ENCODE data around the gene KIR3DL1. TPM values are rescaled to one million over a fixed set of nuclear protein-coding genes. Genes with fewer than 3 reads are reported as not detected.
"Not testable (repeated sequence)": the region's sequence is repeated elsewhere in the genome, so short reads cannot be mapped to it uniquely, and the experiment has no call there.

Gene KIR3DL1
- total and polyA plus RNA-seq, 2 donors (not counting 1 experiment from before 2014, with no cell fraction given), result not detected

DNA sequence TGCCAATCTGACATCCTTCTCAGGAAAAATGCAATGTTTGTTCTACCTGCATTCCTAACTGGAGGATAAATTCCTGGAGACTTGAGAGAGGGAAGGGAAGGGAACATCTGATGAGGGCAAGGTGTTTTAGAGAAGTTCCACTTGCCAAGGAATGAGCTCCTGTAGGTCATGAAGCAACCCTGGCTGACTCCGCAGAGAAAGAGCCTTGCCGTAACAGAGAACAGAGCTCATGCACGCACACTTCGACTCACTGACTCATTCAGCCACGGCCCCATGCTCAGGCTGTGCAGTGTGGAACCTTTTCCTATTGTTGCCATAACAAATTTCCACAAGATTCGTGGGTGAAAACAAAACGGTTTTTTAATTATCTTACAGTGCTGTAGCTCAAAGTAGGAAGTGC lies 37.4 kb upstream of the KIR3DL1 start:
- H3K4me3 ChIP-seq (ENCODE audit: control extremely low read depth in 1 of 5, extremely low read depth in 1 of 5, insufficient read depth in 1 of 5, low read depth in 2 of 5, low read length in 4 of 5); H3K4me1 ChIP-seq (ENCODE audit: control insufficient read depth in 2 of 2, insufficient read depth in 2 of 2, low read length in 2 of 2); H3K4me1 Mint-ChIP-seq; ATAC-seq (ENCODE audit: low read depth); H4K20me1 ChIP-seq (ENCODE audit: control insufficient read depth, insufficient read depth, low read length, poor library complexity, severe bottlenecking); H3K4me2 ChIP-seq (replicated peaks; ENCODE audit: low read depth, low read length, poor library complexity, severe bottlenecking); H3K79me2 ChIP-seq (ENCODE audit: control insufficient read depth, insufficient read depth, low read length); H3K9me3 ChIP-seq (ENCODE audit: control extremely low read depth in 1 of 3, control insufficient read depth in 2 of 3, insufficient read depth in 1 of 3, low read length in 2 of 3); H3K27ac Mint-ChIP-seq; H3K9me3 Mint-ChIP-seq (ENCODE audit: insufficient read depth); DNase-seq; H3K9ac ChIP-seq (ENCODE audit: low read length); POLR2A ChIA-PET; H3K36me3 ChIP-seq (replicated peaks in 1 of 2; ENCODE audit: control extremely low read depth in 1 of 2, control insufficient read depth in 1 of 2, extremely low read depth in 1 of 2, insufficient read depth in 2 of 2, low read length in 1 of 2); H3K27ac ChIP-seq (ENCODE audit: low read length in 2 of 2); H3K27me3 ChIP-seq (replicated peaks in 1 of 4; ENCODE audit: control extremely low read depth in 1 of 4, control insufficient read depth in 3 of 4, insufficient read depth in 4 of 4, low read length in 3 of 4); CTCF ChIA-PET; H3K4me3 Mint-ChIP-seq; H2AFZ ChIP-seq (ENCODE audit: insufficient read depth, low read depth, low read length, poor library complexity, severe bottlenecking): not testable (repeated sequence)
- H3K27me3 Mint-ChIP-seq, result peaks cover 22% of the 10 kb centered on the region
- WGBS (ENCODE audit: insufficient coverage), result 98% methylated on average over 4 of the region's 7 CpGs
- intact Hi-C loops (cut with micrococcal nuclease), result loop anchor here (5.0 kb wide), 1 partner anchor 68 kb away; no protein-coding TSS in a partner anchor

DNA sequence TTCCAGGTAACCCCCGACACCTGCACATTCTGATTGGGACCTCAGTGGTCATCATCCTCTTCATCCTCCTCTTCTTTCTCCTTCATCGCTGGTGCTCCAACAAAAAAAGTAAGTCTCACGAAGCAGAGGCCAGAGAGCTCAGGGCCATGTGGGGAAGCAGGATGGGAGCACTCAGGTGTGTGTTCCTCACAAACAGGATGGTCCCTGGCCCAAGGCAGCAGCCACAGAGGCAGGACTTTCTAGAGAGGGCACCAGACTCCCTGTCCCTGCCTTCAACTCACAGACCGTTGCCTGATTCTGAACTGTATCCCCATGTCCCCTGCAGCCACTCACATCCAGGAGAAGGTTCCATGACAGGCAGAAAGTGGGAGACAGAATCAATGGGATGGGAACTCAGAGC lies 33.4 kb upstream of the KIR3DL1 start:
- ATAC-seq (ENCODE audit: low read depth); H3K4me3 Mint-ChIP-seq; CTCF ChIA-PET; H3K27ac ChIP-seq (ENCODE audit: low read length in 2 of 2); H2AFZ ChIP-seq (ENCODE audit: insufficient read depth, low read depth, low read length, poor library complexity, severe bottlenecking); H3K4me1 ChIP-seq (ENCODE audit: control insufficient read depth in 2 of 2, insufficient read depth in 2 of 2, low read length in 2 of 2); H3K27ac Mint-ChIP-seq; H4K20me1 ChIP-seq (ENCODE audit: control insufficient read depth, insufficient read depth, low read length, poor library complexity, severe bottlenecking); H3K9me3 Mint-ChIP-seq (ENCODE audit: insufficient read depth); POLR2A ChIA-PET; H3K9ac ChIP-seq (ENCODE audit: low read length); intact Hi-C loops (cut with micrococcal nuclease); H3K36me3 ChIP-seq (replicated peaks in 1 of 2; ENCODE audit: control extremely low read depth in 1 of 2, control insufficient read depth in 1 of 2, extremely low read depth in 1 of 2, insufficient read depth in 2 of 2, low read length in 1 of 2); H3K4me3 ChIP-seq (ENCODE audit: control extremely low read depth in 1 of 5, extremely low read depth in 1 of 5, insufficient read depth in 1 of 5, low read depth in 2 of 5, low read length in 4 of 5); H3K9me3 ChIP-seq (ENCODE audit: control extremely low read depth in 1 of 3, control insufficient read depth in 2 of 3, insufficient read depth in 1 of 3, low read length in 2 of 3); H3K79me2 ChIP-seq (ENCODE audit: control insufficient read depth, insufficient read depth, low read length); DNase-seq; H3K4me1 Mint-ChIP-seq; H3K4me2 ChIP-seq (replicated peaks; ENCODE audit: low read depth, low read length, poor library complexity, severe bottlenecking); H3K27me3 ChIP-seq (replicated peaks in 1 of 4; ENCODE audit: control extremely low read depth in 1 of 4, control insufficient read depth in 3 of 4, insufficient read depth in 4 of 4, low read length in 3 of 4): not testable (repeated sequence)
- peaks cover 38% of the 10 kb centered on the region for H3K27me3 Mint-ChIP-seq
- WGBS (ENCODE audit: insufficient coverage), result 80% methylated on average over 1 of the region's 4 CpGs

- DNase-seq; H3K79me2 ChIP-seq (ENCODE audit: control insufficient read depth, insufficient read depth, low read length); H3K4me1 Mint-ChIP-seq; H3K27ac Mint-ChIP-seq; H3K4me1 ChIP-seq (ENCODE audit: control insufficient read depth in 2 of 2, insufficient read depth in 2 of 2, low read length in 2 of 2); CTCF ChIA-PET; H3K9me3 Mint-ChIP-seq (ENCODE audit: insufficient read depth); H3K9ac ChIP-seq (ENCODE audit: low read length); intact Hi-C loops (cut with micrococcal nuclease); H3K27me3 ChIP-seq (replicated peaks in 1 of 4; ENCODE audit: control extremely low read depth in 1 of 4, control insufficient read depth in 3 of 4, insufficient read depth in 4 of 4, low read length in 3 of 4); H3K27ac ChIP-seq (ENCODE audit: low read length in 2 of 2); H3K4me3 ChIP-seq (ENCODE audit: control extremely low read depth in 1 of 5, extremely low read depth in 1 of 5, insufficient read depth in 1 of 5, low read depth in 2 of 5, low read length in 4 of 5); H3K9me3 ChIP-seq (ENCODE audit: control extremely low read depth in 1 of 3, control insufficient read depth in 2 of 3, insufficient read depth in 1 of 3, low read length in 2 of 3); POLR2A ChIA-PET; H3K4me2 ChIP-seq (replicated peaks; ENCODE audit: low read depth, low read length, poor library complexity, severe bottlenecking); H3K4me3 Mint-ChIP-seq; ATAC-seq (ENCODE audit: low read depth); H4K20me1 ChIP-seq (ENCODE audit: control insufficient read depth, insufficient read depth, low read length, poor library complexity, severe bottlenecking); H2AFZ ChIP-seq (ENCODE audit: insufficient read depth, low read depth, low read length, poor library complexity, severe bottlenecking); H3K36me3 ChIP-seq (replicated peaks in 1 of 2; ENCODE audit: control extremely low read depth in 1 of 2, control insufficient read depth in 1 of 2, extremely low read depth in 1 of 2, insufficient read depth in 2 of 2, low read length in 1 of 2): not testable (repeated sequence)
- WGBS (ENCODE audit: insufficient coverage), result 90% methylated on average over 18 of the region's 24 CpGs
- peaks cover 34% of the 10 kb centered on the region for H3K27me3 Mint-ChIP-seq
These were observed 30.1 kb upstream of the KIR3DL1 start for GRCh38 chr19:54786091-54786723.

DNA sequence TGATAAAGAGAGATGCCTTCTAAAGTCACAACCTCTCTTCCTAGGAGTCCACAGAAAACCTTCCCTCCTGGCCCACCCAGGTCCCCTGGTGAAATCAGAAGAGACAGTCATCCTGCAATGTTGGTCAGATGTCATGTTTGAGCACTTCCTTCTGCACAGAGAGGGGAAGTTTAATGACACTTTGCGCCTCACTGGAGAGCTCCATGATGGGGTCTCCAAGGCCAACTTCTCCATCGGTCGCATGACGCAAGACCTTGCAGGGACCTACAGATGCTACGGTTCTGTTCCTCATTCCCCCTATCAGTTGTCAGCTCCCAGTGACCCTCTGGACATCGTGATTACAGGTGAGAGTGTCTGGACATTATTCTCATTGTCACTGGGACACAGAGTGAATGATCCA lies 28.1 kb upstream of the KIR3DL1 start:
- H3K27me3 Mint-ChIP-seq, result peaks cover 33% of the 10 kb centered on the region
- H2AFZ ChIP-seq (ENCODE audit: insufficient read depth, low read depth, low read length, poor library complexity, severe bottlenecking); H3K4me3 Mint-ChIP-seq; POLR2A ChIA-PET; ATAC-seq (ENCODE audit: low read depth); H4K20me1 ChIP-seq (ENCODE audit: control insufficient read depth, insufficient read depth, low read length, poor library complexity, severe bottlenecking); intact Hi-C loops (cut with micrococcal nuclease); H3K4me1 ChIP-seq (ENCODE audit: control insufficient read depth in 2 of 2, insufficient read depth in 2 of 2, low read length in 2 of 2); H3K27me3 ChIP-seq (replicated peaks in 1 of 4; ENCODE audit: control extremely low read depth in 1 of 4, control insufficient read depth in 3 of 4, insufficient read depth in 4 of 4, low read length in 3 of 4); H3K36me3 ChIP-seq (replicated peaks in 1 of 2; ENCODE audit: control extremely low read depth in 1 of 2, control insufficient read depth in 1 of 2, extremely low read depth in 1 of 2, insufficient read depth in 2 of 2, low read length in 1 of 2); H3K27ac Mint-ChIP-seq; CTCF ChIA-PET; H3K9me3 Mint-ChIP-seq (ENCODE audit: insufficient read depth); H3K4me3 ChIP-seq (ENCODE audit: control extremely low read depth in 1 of 5, extremely low read depth in 1 of 5, insufficient read depth in 1 of 5, low read depth in 2 of 5, low read length in 4 of 5); DNase-seq; H3K9me3 ChIP-seq (ENCODE audit: control extremely low read depth in 1 of 3, control insufficient read depth in 2 of 3, insufficient read depth in 1 of 3, low read length in 2 of 3); H3K79me2 ChIP-seq (ENCODE audit: control insufficient read depth, insufficient read depth, low read length); H3K4me1 Mint-ChIP-seq; H3K27ac ChIP-seq (ENCODE audit: low read length in 2 of 2); H3K9ac ChIP-seq (ENCODE audit: low read length); H3K4me2 ChIP-seq (replicated peaks; ENCODE audit: low read depth, low read length, poor library complexity, severe bottlenecking): not testable (repeated sequence)
- 89% methylated on average over 4 of the region's 6 CpGs for WGBS (ENCODE audit: insufficient coverage)
